ENCODE data around the gene PSMB7.

PSMB7 gene

DNA sequence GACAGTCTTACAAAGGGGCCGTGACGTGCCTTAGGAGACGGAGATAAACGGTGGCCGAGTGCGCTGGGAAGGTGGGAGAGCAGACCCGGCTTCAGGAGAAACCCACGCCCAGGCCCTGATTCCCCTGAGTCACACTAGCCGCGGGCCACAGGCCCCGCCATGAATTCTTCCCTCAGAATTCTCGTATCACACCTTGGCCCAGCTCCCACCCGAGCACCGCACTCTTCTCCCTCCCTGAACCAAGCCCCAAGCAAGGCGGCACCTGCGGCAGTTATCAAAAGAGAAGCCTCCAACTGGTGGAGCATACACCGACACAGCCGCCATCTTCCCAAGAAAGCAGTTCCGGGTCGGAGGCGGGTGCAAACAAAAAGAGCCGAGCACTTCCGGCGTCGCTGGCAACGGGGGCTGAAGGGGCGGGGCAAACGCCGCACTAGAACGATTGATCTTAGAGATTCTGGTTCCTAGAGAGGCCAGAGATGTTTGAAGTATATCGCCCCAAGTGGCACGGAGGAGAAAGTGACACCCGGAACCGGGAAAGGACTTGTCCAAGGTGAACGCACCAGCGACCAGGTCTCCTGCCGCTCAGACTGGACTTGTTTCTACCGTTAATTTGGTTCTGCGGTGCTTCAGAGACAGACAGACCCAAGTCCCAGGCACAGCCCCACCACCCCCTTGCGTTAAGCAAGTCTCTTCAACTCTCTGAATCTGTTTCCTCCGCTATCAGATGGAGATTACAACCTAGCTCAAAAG, at the start of gene PSMB7:
TSS of gene PSMB7 (minus strand) at position 341 of the 750 bp plus-strand sequence. CDS start at position 324, 17 bp downstream.
- peak; percentile 97 for DNase-seq

DNA sequence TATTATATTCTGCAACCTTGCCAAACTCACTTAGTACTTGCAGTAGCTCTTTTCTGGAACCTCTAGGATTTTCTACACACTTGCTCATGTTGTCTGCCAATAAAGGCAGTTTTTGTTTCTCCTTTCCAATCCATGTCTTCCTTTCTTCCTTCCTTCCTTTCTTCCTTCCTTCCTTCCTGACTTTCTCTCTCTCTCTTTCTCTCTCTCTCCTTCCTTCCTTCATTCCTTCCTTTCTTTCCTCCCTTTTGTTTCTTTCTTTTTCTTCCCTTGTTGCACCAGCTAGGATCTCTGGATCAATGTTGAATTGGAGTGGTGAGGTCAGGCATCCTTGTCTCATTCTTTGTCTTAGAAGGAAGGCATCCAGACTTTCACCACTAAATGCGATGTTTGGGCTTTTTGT, 47.5 kb upstream of the PSMB7 start:
- DNase-seq: no peak

DNA sequence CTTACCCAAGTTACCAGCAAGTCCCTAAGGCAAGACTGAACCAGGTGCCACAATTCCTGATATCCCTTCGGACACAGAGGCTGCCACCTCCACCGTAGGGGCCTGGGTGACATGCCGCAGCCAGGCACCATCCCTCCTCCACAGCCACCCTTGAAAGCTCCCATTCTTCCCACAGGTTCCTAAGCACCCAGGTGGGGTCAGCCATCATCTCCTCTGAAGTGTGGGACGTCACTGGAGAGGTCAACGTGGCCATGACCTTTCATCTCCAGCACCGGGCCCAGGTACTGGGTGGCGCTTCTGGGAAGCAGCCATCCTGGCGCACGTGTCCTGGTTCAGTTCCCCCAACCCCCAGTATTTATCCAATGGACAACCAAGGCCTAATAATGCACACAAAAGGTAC, 43.2 kb upstream of the PSMB7 start:
- DNase-seq: no peak

DNA sequence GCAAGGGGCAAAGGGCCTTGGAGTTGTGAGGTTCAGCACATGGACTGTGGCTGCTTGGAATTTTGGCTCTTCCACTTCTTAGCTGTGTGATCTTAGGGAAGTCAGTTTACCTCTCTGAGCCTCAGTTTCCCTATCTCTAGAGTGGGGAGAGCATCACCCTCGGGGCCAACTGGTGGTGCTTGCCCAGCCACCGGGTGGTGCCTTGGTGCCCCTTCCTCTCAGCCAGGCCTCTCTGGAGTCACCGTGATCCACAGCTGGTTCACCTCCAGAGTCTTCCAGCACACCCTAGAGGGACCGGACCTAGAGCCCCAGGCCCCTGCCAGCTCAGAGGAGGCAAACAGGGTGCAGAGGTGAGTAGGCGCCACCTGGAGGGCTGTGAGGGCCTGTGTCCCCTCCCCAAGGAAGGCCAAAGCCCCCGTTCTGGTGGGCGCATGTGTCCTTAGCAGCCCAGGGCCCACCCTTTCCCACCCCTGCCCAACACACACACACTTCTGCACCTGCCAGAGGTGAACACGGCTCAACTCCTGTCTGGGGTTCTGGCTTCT, 42.7 kb upstream of the PSMB7 start:
- DNase-seq: no peak

DNA sequence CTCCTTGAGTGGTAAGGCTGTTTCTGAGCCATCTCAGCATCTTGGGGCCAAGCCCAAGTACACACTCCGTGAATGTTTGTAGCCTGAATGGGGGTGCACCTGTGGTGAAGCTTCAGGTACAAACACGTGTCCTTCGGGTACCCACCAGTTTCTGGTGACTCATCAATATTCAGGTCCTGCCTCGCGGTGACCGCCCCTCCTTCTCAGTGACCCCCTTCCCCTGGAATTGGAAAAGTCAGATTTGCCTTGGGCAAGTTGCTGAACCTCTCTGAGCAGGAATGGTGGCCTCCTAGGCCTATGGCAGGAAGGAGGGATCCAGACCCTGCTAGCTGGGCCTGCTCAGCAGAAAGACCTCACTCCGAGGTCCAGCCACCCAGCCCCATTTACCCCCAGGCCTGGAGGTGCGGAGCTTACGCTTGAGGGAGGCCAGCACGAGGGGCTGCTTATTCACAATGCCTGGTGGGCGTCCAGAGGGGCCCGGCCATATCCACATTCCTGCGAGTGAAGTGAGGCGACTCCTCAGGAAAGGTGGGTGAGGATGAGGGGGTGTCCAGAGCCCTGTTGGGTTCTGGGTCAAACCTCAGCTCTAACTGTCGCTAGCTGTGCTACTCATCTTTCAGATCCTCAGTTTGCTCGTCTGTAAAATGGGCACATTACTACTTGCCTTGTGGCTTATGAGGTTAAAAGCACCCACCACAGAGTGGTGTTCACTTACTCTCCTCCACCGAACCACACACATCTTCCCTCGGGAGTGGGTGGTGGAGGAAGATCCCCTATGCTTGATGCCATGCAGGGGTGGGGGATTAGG, 42.0 kb upstream of the PSMB7 start:
- no peak for DNase-seq

DNA sequence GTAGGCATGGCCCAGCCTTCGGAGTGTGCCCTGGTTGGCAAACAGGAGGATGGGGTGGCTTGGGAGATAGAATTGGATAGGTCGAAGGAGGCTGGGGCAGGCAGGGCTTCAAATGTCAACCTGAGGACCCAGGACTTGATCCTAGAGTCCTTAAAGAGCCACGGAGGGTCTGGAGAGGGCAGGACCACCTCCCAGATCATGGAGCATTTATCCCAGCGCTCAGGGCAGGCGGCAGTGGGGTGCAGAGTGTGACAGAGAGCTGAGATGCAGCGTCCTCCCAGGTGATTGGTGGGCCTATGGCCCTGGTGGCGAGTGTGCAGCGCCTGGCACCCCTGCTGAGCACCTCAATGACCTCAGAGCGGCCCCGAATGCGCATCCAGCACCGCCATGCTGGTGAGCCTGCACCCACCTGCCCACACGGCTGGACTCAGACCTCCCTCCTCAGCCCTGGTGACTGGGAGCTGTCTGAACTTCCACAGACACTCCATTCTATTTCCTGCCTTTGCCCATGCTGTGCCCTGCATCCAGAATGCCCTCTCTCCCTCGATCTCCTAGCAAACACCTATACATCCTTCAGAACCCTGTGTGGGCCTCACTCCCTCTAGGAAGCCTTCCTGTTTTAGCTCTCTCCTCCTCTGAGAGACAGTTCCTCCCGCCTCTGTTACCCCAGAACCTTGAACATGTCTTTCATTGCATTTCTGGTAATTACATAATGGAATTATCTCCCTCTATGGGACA, 41.3 kb upstream of the PSMB7 start:
- no peak for DNase-seq

DNA sequence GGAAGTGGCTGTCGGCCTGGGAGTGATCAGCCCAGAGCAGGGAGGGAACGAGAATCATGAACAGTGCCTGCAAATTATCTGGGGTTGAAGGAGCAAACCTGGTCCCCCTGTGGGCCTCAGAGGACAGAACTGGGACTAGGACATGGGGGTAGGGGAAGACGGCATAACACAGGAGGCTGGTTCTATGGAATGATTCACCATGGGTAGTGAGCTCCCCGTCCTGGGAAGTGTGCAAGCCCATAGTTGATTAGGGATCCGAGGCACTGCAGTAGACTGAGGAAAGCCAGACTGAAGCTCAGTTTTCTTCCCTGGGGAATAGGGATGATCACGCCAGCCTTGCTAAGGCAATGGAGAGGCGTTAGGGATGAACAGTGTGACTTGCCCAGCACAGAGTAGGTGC, 40.6 kb upstream of the PSMB7 start:
- DNase-seq: no peak

DNA sequence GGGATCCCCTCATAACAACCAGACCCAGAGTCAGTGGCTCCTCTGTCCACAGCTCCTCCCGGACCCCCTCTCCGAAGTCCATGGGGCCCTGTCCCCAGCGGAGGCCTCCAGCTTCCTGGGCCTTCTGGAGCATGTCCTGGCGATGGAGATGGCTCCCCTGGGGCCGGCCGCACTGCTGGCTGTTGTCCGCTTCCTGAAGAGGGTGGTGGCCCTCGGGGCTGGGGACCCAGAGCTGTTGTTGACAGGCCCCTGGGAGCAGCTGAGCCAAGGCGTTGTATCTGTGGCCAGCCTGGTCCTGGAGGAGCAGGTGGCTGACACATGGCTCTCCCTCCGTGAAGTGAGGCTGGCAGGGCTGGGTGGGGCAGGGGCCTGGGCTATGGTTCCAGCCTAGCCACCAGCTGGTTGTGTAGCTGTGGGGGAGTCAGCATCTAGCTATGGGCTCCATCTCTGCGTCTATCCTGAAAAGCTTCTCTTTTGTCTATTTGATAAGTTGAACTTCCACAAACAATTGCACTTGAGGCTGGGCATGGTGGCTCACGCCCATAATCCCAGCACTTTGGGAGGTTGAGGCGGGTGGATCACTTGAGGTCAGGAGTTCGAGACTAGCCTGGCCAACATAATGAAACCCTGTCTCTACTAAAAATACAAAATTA, 39.7 kb upstream of the PSMB7 start:
- DNase-seq: no peak

DNA sequence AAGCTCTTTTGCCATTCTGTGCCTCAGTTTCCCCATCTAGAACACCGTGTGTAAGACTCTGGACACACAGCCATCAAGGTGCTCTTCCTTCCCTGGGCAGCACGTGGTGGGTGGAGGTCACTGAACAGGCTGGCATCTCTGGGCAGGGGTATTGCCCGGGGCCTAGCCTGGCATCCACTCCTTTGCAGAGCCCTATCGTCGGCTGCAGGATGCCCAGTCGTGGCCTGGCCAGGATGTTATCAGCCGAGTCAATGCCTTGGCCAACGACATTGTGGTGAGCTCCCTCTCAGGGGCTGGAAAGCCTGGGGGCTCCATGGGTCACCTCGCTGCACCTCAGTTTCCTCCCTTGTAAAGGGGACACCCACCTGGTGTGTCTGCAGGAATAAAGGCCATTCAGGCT, 39.1 kb upstream of the PSMB7 start:
- DNase-seq: no peak

DNA sequence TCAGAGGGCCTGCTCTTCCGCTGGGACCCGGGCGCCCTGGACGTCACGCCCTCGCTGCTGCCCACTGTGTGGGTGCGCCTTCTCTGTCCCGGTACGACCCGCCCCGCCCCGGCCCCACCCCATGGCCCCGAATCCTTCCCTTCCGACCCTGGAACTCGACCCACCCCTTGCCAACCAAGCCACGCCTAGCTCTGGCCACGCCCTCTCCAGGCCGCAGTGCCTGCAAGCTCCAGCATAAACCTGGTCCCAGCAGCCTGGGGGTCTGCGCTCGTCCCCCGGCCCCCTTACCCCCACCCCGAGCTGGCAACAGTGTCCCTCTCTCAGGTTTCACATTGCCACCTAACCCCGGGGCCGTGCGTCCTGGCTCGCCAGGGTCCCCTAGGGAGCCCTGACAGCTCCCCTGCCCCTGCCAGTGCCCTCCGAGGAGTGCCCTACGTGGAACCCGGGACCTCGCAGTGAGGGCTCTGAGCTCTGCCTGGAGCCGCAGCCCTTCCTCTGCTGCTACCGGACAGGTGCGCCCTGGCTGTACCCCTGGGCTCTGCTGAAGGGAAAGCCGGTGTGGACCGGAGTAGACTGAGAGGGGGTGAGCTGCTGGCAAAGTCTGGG, 38.4 kb upstream of the PSMB7 start:
- no peak for DNase-seq

DNA sequence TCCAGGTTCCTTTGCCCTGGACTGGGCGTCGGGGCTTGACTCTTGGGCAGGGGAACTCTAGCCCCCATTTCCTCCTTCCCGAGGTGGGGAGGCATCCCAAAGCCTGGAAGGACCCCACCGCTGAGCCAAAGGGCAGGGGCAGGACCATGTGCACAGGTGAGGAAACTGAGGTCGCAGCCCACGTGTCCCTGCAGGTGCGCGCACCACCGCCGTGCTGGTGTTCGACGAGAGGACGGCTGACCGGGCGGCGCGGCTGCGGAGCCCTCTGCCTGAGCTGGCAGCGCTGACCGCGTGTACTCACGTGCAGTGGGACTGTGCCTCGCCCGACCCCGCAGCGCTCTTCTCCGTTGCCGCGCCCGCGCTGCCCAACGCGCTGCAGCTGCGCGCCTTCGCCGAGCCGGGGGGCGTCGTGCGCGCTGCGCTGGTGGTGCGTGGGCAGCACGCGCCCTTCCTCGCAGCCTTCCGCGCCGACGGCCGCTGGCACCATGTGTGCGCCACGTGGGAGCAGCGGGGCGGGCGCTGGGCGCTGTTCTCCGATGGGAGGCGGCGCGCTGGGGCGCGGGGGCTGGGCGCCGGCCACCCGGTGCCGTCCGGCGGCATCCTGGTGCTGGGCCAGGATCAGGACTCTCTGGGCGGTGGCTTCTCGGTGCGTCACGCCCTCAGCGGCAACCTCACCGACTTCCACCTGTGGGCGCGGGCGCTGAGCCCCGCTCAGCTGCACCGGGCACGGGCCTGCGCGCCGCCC, 37.8 kb upstream of the PSMB7 start:
- no peak for DNase-seq

DNA sequence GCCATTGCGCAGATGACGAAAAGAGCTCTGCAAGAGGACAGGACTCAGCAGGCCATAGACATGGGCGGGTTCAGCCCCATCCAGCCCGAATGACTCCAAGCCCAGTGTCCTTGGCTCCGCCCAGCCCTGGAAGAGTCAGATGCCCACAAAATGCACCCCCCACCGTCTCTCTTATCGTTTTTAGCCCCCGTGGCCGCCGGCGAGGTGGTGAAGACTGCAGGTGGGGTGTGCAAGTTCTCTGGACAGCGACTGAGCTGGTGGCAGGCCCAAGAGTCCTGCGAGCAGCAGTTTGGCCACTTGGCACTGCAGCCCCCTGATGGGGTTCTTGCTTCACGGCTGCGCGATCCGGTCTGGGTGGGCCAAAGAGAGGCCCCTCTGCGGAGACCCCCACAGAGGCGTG, 37.1 kb upstream of the PSMB7 start:
- DNase-seq: no peak

DNA sequence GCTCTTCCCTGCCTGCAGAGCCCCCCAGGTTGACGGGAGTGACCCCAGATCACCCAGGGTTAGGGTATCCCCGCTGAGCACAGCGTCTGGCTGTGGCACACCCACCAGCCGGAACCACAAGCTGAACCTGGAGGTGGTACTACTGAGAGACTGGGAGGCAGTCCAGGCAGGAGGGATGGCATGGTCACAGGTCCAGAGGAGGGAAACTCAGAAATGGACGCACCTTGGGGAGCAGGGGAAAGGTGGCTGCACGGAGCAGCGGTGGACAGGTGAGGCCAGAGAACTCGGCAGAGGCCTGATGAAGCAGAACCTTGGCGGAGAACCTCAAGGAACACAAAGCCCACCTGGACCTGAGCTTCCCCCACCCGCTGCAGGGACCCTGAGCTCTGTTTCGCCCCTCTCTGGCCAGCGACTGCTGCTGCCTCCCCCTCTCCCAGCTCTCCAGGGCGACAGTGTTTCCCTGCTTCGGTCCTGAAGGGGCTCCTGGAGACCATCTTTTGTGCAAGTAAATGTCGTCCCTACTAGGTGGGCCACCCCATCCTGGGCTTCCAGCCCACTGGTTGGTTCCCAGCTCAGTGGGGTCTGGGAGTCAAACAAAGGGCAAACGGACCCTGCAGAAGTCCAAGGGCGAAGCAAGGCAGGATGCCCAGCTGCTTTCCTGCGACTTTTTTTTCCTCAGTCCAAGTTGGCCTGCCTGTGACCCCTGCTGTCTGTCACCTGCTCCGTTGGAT, 35.9 kb upstream of the PSMB7 start:
- DNase-seq: no peak

DNA sequence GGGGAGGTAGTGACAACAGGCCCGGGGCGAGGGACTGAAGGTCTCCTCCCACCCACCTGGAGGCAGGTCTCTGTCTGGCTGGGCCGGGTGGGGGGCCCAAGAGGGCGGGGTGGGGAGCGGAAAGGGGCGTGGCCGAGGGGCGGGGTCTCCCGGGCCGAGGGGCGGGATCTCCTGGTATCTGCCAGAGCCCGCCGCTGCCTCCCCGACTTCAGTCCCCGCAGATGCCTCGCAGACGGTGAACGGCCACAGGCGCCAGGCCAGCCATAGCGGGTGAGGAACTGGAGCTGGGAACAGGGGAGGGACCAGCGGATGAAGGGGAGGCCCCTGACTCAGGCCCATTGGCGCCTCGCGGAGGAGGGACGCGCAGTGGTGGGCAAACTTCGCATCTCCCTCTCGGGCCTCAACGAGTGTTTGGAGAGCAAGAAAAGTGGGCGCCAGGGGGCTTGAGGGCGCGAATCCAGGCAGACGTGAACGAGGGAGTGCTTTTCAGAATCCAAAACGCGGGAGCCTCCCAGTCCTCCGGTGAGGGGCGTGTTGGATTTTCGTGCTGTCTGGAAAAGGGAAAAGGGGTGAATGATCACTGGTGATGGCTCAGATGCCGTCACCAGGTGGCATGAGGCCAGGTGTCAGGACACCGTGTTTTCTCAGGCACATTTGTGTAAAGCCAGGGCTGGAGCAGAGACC, 35.1 kb upstream of the PSMB7 start, which contains the start of gene ADGRD2:
TSS of gene ADGRD2 (plus strand) at position 211 of the 684 bp plus-strand sequence. CDS start 1,216 bp downstream, outside the sequence.
- DNase-seq: no peak

DNA sequence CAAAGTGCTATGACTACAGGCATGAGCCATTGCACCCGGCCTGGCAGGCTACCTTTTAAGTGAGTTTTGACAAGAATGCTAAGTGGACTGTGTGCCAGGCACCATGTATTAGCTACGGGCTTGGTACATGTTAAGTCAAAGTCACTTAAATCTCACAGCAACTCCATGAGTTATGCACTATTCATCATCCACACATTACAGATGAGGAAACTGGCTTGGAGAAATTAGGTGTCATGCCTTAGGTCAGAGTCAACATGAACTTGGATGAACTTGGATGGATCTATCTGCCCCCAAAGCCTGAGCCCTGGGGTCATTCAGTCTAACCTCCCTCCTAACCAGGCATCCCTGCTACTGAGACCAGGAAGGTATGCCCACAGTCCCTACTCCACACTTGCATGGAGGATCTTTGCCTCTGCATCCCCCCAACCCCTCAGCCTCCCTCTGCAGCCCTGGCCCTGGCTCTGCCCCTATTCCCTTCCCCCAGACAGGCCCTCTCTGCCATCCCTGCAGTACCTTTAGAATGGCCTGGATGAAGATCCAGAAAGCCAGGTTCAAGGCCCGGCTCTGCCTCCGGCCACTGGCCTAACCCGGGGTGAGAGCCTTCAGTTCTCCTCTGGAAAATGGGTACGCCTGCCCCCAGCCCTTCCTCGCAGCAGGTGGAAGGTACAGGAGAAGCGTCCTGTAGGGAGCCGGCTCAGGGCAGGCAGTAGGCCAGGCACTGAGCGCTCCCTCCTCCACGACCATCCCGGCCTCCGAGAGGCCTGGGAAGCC, 34.3 kb upstream of the PSMB7 start:
- no peak for DNase-seq

DNA sequence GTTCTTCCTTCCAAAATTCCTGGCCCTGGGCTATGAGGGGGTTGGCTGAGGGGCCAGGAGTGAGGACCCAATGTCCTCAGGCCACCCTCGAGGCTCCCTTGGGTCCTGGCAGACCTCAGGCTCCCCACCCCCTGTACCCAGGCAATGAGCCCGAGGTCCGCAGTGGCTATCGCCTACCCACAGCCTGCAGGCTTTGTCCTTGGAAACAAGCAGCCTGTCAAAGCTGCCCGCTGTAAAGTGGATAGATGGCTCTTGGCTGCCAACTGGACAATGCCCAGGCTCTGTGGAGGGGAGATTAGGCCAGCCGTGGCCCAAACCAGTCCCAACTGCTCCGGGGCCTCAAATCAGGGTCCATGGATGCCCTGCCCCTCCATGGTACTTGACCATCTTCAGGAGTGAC, 32.8 kb upstream of the PSMB7 start:
- no peak for DNase-seq

DNA sequence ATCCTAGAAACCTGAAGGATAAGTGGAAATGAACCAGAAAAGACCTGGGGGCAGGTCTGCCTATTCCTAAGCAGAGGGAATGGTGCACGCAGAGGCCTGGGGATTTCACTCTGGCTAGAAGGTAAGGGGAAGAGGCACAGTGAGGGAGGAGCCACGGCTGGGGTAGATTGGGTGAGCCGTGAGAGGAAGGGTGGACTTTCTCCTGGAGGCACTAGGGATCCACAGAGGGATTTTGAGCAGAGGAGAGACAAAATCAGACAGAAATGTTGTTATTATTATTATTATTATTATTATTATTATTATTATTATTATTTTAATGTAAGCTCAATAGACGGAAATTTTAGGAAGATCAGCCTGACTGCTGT, 32.0 kb upstream of the PSMB7 start:
- DNase-seq: no peak

DNA sequence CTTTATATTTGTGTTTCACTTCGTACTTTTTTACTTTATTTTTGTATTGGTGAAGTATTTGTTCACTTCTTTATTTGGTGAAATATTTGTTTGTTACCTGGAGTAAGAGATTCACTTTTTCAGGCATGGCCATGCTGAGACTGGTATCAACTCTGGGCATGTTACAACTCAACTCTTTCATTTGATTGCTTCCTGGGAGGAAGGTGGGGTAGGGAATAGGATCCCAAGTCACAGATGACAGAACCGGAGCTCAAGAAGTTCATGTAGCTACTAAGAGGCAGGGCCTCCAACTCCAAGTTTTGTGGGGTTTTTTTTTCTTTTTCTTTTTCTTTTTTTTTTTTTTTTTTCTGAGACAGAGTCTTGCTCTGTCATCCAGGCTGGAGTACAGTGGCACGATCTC, 28.9 kb upstream of the PSMB7 start:
- no peak for DNase-seq

DNA sequence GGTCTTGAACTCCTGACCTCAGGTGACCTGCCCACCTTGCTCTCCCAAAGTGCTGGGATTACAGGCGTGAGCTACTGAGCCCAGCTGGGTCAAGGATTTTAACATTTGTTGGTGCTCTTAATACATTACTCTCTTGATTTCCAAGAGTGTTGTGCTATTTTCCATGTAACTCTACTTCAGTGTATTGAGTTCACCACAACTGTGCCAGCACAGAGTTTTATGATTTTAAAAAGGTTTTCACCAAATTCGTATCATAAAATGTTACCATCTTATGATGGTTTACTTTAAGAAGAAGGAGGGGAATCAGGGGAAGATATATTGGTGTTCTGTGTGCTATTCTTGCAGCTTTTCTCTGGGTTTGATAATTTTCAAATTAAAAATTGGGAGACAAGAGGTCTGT, 28.4 kb upstream of the PSMB7 start:
- no peak for DNase-seq

DNA sequence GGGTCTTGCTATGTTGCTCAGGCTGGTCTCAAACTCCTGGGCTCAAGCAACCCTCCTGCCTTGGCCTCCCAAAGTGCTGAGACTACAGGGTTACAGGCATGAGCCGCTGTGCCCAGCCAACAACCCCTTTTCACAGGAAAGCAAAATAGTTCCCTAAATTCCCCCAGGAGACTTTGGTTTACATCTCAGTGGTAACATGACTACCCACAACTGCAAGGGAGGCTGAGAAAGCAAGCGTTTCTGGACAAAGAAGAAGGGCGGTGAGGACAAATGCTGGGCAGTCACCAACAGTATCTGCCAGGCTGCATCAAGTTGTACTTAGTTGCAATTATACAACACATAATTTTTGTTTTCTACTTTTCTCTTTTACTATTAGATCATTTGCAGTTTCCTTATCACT, 27.6 kb upstream of the PSMB7 start:
- no peak for DNase-seq

Data from NCI-H510A (cell line).